ENCODE results near the gene KCNIP4. TPM values are rescaled to one million over a fixed set of nuclear protein-coding genes. Genes with fewer than 3 reads are reported as not detected.

The KCNIP4 gene
- total and polyA plus RNA-seq, 2 donors from 2014 or later = 9.8 to 43.9 TPM

DNA sequence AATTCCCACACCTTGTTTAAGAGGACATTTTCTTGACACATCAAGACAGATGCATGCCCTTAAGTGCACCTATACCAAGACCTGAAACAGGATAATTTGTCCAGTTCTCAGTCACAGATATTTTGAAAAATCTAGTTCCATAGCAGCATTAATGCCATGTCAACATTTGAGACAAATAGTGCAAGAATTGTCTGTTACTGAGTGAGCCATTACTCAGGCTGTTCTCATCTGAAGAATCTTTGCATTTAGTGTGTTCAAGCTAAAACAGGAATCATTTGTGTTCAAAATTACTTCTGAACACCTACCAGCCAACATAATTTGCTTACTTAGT, 354.9 kb downstream of the KCNIP4 start:
- intact Hi-C loops (cut with DNase I) = no loop called here
- no peaks in the 10 kb centered on the region for H3K27me3 ChIP-seq (ENCODE audit: control insufficient read depth, insufficient read depth, low read length)
- TF ChIP-seq, protein P1, sequence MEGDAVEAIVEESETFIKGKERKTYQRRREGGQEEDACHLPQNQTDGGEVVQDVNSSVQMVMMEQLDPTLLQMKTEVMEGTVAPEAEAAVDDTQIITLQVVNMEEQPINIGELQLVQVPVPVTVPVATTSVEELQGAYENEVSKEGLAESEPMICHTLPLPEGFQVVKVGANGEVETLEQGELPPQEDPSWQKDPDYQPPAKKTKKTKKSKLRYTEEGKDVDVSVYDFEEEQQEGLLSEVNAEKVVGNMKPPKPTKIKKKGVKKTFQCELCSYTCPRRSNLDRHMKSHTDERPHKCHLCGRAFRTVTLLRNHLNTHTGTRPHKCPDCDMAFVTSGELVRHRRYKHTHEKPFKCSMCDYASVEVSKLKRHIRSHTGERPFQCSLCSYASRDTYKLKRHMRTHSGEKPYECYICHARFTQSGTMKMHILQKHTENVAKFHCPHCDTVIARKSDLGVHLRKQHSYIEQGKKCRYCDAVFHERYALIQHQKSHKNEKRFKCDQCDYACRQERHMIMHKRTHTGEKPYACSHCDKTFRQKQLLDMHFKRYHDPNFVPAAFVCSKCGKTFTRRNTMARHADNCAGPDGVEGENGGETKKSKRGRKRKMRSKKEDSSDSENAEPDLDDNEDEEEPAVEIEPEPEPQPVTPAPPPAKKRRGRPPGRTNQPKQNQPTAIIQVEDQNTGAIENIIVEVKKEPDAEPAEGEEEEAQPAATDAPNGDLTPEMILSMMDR (IDR thresholded peaks at IDR 0.05; ENCODE audit: borderline replicate concordance, extremely low read depth, insufficient read depth) = no peak
- H3K9me3 ChIP-seq (ENCODE audit: control insufficient read depth in 2 of 3, insufficient read depth in 1 of 3, low read length in 3 of 3) = no peaks in the 10 kb centered on the region
- no peak overlapping the region for H3K9ac ChIP-seq (ENCODE audit: low read length in 3 of 3)
- H3K27ac ChIP-seq (ENCODE audit: low read depth in 2 of 2, low read length in 2 of 2) = no peak overlapping the region
- H3K4me3 ChIP-seq (ENCODE audit: low read length in 3 of 3) = no peak overlapping the region
- FAIRE-seq (no peak), DNase-seq (no peak)
- no peaks in the 10 kb centered on the region for H3K4me1 ChIP-seq (ENCODE audit: control insufficient read depth in 2 of 3, insufficient read depth in 2 of 3, low read depth in 1 of 3, low read length in 3 of 3)
- no peaks in the 10 kb centered on the region for H3K36me3 ChIP-seq (ENCODE audit: control insufficient read depth in 2 of 3, insufficient read depth in 3 of 3, low read length in 3 of 3)

DNA sequence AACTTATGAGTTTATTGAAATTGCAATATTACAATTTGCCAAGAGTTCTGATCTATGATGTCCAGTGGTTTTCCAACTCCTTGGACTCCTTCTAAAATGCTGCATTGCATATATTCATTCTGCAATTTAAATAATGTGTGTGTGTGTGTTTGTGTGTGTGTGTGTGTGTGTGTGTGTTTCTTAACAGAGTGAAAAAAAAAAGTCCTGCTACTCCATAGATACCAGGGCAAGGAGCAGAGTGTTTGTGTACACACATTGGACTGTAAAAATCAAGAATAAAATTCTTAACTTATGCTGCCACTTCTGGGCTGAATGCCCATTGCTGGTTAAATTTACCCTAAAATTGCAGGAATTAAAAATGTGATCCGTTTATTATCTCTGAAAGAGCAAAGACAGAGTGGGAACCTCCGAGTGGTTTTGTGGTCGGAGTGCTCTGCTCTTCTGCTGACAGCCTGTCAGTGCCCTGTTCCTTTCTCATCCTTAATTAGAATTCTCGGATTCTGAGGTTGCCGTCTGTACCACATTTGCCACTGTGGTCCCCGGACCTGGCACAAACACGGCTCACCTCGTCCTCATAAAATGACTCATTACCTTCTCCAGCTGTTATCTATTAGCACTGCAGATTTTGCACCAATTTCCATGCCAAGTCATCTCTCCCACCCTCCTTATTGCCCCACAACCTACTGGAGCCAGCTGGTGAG, 355.5 kb downstream of the KCNIP4 start:
- Histone ChIP-seq H3K4me1 (ENCODE audit: control insufficient read depth in 2 of 3, insufficient read depth in 2 of 3, low read depth in 1 of 3, low read length in 3 of 3) (no peaks in the 10 kb centered on the region), H3K9me3 (ENCODE audit: control insufficient read depth in 2 of 3, insufficient read depth in 1 of 3, low read length in 3 of 3) (no peaks in the 10 kb centered on the region), H3K4me3 (ENCODE audit: low read length in 3 of 3) (no peak overlapping the region), H3K36me3 (ENCODE audit: control insufficient read depth in 2 of 3, insufficient read depth in 3 of 3, low read length in 3 of 3) (no peaks in the 10 kb centered on the region), H3K27me3 (ENCODE audit: control insufficient read depth, insufficient read depth, low read length) (no peaks in the 10 kb centered on the region), H3K27ac (ENCODE audit: low read depth in 2 of 2, low read length in 2 of 2) (no peak overlapping the region), H3K9ac (ENCODE audit: low read length in 3 of 3) (no peak overlapping the region)
- FAIRE-seq = no peak
- no peak for DNase-seq
- TF ChIP-seq, protein P1 (IDR thresholded peaks at IDR 0.05; ENCODE audit: borderline replicate concordance, extremely low read depth, insufficient read depth) = no peak
- intact Hi-C loops (cut with DNase I) = no loop called here

DNA sequence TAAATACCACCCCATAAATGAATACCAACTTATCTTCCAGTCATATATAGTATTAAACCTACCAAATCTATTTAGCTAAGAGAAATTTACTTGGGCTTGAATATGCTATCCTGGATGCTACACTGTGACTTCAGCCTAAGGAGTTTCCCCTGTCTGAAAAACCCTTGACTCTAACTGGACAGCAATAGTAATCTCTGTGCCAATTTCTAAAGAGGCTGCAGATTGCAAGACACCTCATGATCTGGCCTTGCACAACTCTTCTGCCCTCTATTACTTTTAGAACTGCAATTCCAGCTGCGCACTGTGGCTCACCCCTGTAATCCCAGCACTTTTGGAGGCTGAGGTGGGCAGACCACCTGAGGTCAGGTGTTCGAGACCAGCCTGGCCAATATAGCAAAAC, 371.5 kb downstream of the KCNIP4 start:
- intact Hi-C loops (cut with DNase I) = no loop called here
- H3K9me3 ChIP-seq (ENCODE audit: control insufficient read depth in 2 of 3, insufficient read depth in 1 of 3, low read length in 3 of 3) = no peaks in the 10 kb centered on the region
- DNase-seq = no peak
- TF ChIP-seq, protein P1 (IDR thresholded peaks at IDR 0.05; ENCODE audit: borderline replicate concordance, extremely low read depth, insufficient read depth) = no peak
- no peak overlapping the region for H3K27ac ChIP-seq (ENCODE audit: low read depth in 2 of 2, low read length in 2 of 2)
- no peaks in the 10 kb centered on the region for H3K27me3 ChIP-seq (ENCODE audit: control insufficient read depth, insufficient read depth, low read length)
- H3K4me3 ChIP-seq (ENCODE audit: low read length in 3 of 3) = no peak overlapping the region
- no peak overlapping the region for H3K9ac ChIP-seq (ENCODE audit: low read length in 3 of 3)
- no peak for FAIRE-seq
- H3K4me1 ChIP-seq (ENCODE audit: control insufficient read depth in 2 of 3, insufficient read depth in 2 of 3, low read depth in 1 of 3, low read length in 3 of 3) = no peaks in the 10 kb centered on the region
- no peaks in the 10 kb centered on the region for H3K36me3 ChIP-seq (ENCODE audit: control insufficient read depth in 2 of 3, insufficient read depth in 3 of 3, low read length in 3 of 3)

DNA sequence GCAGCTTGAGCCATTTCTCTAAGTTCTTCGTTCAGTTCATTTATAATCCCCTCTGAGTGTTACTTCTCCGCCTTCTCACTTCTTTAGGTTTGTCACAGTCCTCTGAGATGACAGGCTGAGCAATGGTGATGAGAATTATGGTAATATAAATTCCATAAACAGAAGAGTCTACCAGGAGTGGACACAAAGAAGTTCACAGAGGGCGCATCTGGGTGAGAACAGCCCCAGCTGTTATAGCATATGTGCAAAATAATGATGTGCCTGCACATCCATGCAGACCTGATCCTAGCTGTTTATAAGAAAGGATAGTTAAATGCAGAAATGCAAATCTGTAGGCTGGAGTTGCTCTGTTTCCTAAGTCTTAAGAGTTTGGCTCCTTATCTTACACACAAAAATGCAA, 377.5 kb downstream of the KCNIP4 start:
- TF ChIP-seq, protein P1 (IDR thresholded peaks at IDR 0.05; ENCODE audit: borderline replicate concordance, extremely low read depth, insufficient read depth) = no peak
- intact Hi-C loops (cut with DNase I) = no loop called here
- no peaks in the 10 kb centered on the region for H3K36me3 ChIP-seq (ENCODE audit: control insufficient read depth in 2 of 3, insufficient read depth in 3 of 3, low read length in 3 of 3)
- no peak for DNase-seq
- no peak overlapping the region for H3K4me3 ChIP-seq (ENCODE audit: low read length in 3 of 3)
- H3K9me3 ChIP-seq (ENCODE audit: control insufficient read depth in 2 of 3, insufficient read depth in 1 of 3, low read length in 3 of 3) = no peaks in the 10 kb centered on the region
- H3K27ac ChIP-seq (ENCODE audit: low read depth in 2 of 2, low read length in 2 of 2) = no peak overlapping the region
- no peak for FAIRE-seq
- H3K4me1 ChIP-seq (ENCODE audit: control insufficient read depth in 2 of 3, insufficient read depth in 2 of 3, low read depth in 1 of 3, low read length in 3 of 3) = no peaks in the 10 kb centered on the region
- H3K9ac ChIP-seq (ENCODE audit: low read length in 3 of 3) = no peak overlapping the region
- H3K27me3 ChIP-seq (ENCODE audit: control insufficient read depth, insufficient read depth, low read length) = no peaks in the 10 kb centered on the region

Measured in kidney (tissue), 14 donors.